HL-60 (cell line): ENCODE data around the gene ANKUB1.

Source experiments
- GABPA ChIP-seq: IDR thresholded peaks from 2 replicates; pipeline ENCODE4 v1.6.1; 2012; ENCODE audit warnings: low read depth
- POLR2AphosphoS5 ChIP-seq: IDR thresholded peaks from 2 replicates; pipeline ENCODE4 v1.6.1; 2012; ENCODE audit warnings: low read depth
- SPI1 ChIP-seq: IDR thresholded peaks from 2 replicates; pipeline ENCODE4 v1.6.1; 2012; ENCODE audit warnings: low read depth, mild to moderate bottlenecking, borderline replicate concordance
- TF ChIP-seq, protein P1 (sequence below): IDR thresholded peaks from 2 replicates; pipeline ENCODE4 v1.6.1; 2012; ENCODE audit warnings: low read depth; ENCODE audit not compliant: insufficient replicate concordance
- TF ChIP-seq, protein P2 (sequence below): IDR thresholded peaks from one replicate; pipeline ENCODE4 v1.5.1; 2011; ENCODE audit warnings: low read length, control low read depth, inconsistent platforms; ENCODE audit not compliant: insufficient read depth

DNA sequence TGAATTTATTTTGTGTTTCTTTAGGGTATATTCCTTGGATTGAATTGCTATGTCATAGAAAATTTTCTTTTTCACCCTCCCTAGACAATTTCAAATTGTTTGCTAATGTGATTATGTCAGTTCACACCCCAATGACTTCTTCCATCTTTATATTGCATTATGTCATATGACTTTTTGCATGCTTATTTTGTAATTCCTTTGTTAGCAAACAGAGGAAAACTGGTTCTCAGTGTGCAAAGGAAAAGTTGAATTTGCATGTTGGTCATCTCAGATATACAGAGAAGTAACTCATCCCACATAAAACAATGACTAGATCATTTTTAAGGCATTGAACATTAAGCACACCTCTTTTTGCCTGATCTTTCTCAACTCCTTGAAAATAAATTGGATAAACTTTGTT is 17.3 kb upstream of the ANKUB1 start:
- TF ChIP-seq, protein P1, sequence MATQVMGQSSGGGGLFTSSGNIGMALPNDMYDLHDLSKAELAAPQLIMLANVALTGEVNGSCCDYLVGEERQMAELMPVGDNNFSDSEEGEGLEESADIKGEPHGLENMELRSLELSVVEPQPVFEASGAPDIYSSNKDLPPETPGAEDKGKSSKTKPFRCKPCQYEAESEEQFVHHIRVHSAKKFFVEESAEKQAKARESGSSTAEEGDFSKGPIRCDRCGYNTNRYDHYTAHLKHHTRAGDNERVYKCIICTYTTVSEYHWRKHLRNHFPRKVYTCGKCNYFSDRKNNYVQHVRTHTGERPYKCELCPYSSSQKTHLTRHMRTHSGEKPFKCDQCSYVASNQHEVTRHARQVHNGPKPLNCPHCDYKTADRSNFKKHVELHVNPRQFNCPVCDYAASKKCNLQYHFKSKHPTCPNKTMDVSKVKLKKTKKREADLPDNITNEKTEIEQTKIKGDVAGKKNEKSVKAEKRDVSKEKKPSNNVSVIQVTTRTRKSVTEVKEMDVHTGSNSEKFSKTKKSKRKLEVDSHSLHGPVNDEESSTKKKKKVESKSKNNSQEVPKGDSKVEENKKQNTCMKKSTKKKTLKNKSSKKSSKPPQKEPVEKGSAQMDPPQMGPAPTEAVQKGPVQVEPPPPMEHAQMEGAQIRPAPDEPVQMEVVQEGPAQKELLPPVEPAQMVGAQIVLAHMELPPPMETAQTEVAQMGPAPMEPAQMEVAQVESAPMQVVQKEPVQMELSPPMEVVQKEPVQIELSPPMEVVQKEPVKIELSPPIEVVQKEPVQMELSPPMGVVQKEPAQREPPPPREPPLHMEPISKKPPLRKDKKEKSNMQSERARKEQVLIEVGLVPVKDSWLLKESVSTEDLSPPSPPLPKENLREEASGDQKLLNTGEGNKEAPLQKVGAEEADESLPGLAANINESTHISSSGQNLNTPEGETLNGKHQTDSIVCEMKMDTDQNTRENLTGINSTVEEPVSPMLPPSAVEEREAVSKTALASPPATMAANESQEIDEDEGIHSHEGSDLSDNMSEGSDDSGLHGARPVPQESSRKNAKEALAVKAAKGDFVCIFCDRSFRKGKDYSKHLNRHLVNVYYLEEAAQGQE = no peak
- TF ChIP-seq, protein P2, sequence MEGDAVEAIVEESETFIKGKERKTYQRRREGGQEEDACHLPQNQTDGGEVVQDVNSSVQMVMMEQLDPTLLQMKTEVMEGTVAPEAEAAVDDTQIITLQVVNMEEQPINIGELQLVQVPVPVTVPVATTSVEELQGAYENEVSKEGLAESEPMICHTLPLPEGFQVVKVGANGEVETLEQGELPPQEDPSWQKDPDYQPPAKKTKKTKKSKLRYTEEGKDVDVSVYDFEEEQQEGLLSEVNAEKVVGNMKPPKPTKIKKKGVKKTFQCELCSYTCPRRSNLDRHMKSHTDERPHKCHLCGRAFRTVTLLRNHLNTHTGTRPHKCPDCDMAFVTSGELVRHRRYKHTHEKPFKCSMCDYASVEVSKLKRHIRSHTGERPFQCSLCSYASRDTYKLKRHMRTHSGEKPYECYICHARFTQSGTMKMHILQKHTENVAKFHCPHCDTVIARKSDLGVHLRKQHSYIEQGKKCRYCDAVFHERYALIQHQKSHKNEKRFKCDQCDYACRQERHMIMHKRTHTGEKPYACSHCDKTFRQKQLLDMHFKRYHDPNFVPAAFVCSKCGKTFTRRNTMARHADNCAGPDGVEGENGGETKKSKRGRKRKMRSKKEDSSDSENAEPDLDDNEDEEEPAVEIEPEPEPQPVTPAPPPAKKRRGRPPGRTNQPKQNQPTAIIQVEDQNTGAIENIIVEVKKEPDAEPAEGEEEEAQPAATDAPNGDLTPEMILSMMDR = no peak
- TF ChIP-seq POLR2AphosphoS5 (no peak), GABPA (no peak), SPI1 (no peak)
